ENCODE measurements around the gene TUBB2B.

DNA sequence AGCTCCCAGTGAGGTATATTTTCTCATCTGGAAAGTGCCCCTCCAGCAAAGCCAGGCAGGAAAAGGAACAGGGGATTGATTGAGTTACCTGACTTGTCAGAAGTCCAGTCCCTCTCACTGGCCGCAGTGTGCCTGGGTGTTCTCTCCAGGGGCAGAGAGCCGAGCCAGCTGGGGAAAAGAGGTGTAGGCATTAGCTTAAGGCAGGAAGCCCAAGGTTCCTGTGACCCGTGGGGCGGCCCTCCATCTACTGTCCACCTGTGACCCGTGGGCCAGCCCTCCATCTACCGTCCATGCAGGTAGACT is 34.0 kb upstream of the TUBB2B start:
- TF ChIP-seq, protein P1, sequence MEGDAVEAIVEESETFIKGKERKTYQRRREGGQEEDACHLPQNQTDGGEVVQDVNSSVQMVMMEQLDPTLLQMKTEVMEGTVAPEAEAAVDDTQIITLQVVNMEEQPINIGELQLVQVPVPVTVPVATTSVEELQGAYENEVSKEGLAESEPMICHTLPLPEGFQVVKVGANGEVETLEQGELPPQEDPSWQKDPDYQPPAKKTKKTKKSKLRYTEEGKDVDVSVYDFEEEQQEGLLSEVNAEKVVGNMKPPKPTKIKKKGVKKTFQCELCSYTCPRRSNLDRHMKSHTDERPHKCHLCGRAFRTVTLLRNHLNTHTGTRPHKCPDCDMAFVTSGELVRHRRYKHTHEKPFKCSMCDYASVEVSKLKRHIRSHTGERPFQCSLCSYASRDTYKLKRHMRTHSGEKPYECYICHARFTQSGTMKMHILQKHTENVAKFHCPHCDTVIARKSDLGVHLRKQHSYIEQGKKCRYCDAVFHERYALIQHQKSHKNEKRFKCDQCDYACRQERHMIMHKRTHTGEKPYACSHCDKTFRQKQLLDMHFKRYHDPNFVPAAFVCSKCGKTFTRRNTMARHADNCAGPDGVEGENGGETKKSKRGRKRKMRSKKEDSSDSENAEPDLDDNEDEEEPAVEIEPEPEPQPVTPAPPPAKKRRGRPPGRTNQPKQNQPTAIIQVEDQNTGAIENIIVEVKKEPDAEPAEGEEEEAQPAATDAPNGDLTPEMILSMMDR (IDR thresholded peaks at IDR 0.05; ENCODE audit: low read depth, low read length): no peak
- TF ChIP-seq EZH2phosphoT487 (IDR thresholded peaks at IDR 0.05; ENCODE audit: low read depth): no peak
